NCI-H345 treated with DMSO at 0.1 percent for 48 hours (cell line): ENCODE results near the gene TOP3B.

Experiments used
- DNase-seq: peaks from one replicate; lab custom pipeline; 2025; ENCODE audit not compliant: unreplicated experiment; lab: John Stamatoyannopoulos, UW

The TOP3B gene

GRCh38 chr22:22011964-22012363 is 29.4 kb upstream of the TOP3B start:
- DNase-seq: no peak

- no peak for DNase-seq
These were observed 27.8 kb upstream of the TOP3B start for GRCh38 chr22:22010358-22010757.

GRCh38 chr22:22009661-22010060 is 27.1 kb upstream of the TOP3B start:
- no peak for DNase-seq

GRCh38 chr22:22006596-22006990 is 24.0 kb upstream of the TOP3B start:
- no peak for DNase-seq

DNA sequence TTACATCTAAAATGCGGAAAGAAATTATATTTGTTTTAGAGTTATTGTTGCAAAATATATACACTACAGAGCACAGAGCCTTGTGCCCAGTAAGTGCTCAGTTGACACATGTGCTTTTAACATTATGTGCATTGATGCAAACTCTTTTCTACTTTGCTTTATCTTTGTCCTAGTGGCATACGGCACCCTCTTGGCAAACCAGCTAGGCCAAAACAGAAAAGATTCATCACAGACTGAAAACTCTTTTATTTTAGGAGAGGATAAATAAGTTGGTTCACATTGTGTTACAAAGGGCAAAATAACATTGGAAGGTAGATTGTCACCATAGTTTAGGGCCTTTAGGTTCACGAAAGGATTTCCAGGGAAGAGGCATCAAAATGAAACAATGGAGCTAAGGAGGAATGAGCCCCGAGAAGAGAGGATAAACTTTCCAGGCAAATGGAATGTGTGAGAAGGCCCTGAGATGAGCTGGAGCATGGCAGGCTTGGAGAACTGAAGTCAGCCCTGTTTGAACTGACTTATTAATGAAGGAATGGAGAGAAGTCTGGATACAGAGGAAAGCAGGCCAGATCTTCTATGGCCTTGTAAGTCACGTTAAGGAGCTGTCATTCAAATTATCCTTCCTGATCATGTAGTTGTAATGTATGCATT is 23.5 kb upstream of the TOP3B start:
- no peak for DNase-seq

DNA sequence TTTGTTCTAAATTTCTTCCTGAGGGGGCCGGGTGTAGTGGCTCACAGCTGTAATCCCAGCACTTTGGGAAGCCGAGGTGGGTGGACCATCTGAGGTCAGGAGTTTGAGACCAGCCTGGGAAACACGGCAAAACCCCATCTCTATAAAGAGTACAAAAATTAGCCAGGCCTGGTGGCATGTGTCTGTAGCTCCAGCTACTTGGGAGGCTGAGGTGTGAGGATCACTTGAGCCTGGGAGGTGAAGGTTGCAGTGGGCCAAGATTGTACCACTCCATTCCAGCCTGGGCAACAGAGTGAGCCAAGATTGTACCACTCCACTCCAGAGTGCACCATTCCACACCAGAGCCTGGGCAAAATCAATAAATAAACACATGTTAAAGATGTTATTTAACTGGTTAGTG is 20.6 kb upstream of the TOP3B start:
- DNase-seq: no peak

GRCh38 chr22:22002526-22003055 is 20.0 kb upstream of the TOP3B start:
- DNase-seq: no peak

GRCh38 chr22:22001664-22002525 is 19.3 kb upstream of the TOP3B start:
- no peak for DNase-seq

DNA sequence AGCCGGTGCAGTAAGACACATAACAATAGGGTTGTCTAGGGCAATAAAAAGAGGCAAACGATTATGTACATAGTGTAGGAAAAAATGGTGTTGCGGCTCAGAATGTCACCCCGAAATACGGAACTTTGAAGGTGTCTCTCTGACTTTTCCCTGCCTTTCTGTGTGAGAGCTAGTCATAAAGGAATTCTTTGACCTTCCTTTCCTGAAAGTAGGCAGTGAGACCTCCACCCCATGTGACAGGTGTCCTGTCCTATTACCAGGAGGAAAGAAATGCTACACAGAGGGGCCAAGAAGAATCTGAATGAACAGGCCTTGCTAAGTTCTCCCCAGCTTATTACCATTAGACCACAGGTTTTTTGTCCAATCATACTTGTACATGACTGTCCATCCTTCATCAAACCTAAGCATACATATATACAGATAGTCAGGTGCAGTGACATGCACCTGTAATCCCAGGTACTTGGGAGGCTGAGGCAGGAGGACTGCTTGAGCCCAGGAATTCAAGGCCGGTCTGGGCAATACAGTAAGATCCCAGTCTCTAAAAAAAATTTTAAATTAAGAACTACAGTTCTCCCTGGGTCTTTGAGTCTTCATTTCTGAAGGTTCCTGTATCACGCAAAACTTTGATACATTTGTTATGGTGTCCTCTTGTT is 16.1 kb upstream of the TOP3B start:
- no peak for DNase-seq

DNA sequence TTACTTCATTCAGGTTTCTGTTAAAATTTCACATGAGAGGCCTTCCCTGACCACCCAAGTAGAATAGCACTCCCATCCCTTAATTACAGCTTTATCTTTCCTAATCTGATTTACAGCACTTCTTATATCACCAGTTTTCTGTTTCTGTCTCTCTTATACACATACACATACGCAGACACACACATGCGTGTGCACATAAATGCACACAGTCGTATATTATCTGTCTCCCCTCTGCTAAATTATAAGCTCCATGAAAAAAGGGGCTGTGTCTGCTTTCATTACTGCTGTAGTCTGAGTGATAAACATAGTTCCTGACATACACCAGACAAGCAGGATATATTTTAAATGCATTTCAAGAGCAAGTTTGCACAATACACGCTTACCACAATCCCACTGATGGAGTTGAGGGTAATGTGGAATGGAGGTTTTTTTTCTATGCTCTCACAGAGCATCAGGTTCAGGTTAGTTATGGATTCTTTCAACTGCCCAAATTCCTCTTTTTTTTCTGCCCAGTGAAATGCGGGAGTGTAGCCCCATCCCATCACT is 13.7 kb upstream of the TOP3B start:
- no peak for DNase-seq

DNA sequence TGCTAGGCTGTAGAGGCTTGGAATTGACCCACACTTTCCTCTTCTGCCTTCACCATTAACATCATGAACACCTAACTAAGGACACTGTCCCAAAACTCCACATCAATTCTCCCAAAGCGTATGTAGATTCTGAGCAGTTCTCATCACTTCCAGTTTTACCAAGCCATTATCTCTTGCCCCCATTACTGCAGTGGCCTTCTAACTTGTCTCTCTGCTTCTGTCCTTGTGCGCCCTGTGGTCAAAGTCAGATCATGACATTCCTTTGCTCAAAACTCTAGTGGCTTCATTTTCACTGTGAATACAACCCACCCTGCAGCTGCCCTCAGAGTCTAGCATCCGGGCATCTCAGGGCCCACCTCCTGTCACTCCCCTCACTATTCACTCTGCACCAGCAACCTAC is 13.1 kb upstream of the TOP3B start:
- no peak for DNase-seq

- no peak for DNase-seq
These were observed 12.4 kb upstream of the TOP3B start for GRCh38 chr22:21994881-21995444.

DNA sequence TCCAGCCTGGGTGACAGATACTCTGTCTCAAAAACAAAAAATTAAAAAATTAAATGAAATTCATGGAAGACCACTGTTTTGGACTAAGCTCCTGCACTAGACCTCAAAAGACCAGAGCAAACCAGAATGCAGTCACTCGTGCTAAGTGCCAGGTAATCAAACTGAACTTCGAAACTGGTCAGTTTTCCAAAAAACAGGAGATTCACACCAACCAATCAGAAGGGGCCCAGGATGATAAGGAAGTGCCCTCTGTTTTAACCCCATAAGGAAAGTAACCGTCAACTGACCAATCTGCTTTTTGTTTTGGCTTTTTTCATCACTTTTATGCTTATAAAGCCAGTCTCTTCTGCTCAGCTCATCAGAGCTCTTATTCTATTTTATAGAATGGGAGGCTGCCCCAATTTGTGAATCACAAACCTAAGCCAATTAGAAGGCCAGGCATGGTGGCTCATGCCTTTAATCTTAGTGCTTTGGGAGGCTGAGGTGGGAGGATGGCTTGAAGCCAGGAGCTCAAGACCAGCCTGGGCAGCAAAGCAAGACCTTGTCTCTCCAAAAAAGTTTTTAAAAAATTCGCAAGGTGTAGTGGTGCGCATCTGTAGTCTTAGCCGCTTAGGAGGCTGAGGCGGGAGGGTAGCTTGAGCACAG is 10.1 kb upstream of the TOP3B start:
- DNase-seq: no peak

GRCh38 chr22:21991774-21992173 is 9.2 kb upstream of the TOP3B start:
- no peak for DNase-seq

DNA sequence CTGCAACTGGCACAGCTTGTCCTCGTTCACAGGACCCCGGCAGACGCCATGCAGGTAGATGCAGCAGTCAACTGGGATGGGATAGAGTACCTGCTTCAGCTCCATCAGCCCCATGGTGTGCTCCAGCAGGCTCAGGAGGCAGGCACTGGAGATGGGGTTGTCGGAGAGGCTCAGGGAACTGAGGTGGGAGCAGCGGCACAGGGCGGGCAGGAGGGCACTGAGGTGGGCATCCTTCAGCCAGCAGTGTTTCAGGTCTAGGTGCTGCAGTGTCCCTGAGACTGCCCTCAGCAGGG is 8.7 kb upstream of the TOP3B start:
- DNase-seq: no peak

GRCh38 chr22:21990445-21991303 is 8.1 kb upstream of the TOP3B start:
- DNase-seq: no peak

GRCh38 chr22:21989049-21989448 is 6.5 kb upstream of the TOP3B start:
- DNase-seq: no peak

DNA sequence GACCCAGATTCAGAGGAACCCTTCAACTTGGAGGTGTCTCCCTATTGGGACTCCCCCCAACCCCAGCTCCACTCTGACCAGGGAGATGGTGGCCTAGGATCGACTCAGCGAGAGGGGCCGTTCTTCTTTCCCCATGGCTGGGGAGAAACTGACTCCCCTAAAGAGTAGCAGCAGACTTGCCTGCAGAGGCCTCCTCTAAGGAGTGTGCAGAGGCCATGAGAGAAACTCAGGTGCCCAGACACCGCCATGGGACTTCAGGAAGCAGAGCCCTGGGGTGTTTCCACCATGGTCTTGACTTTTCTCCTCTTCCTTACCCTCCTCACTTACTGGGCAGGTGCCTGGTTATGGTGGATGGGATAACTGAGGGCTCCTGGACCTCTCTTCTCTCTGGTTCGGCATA is 2.6 kb upstream of the TOP3B start:
- DNase-seq: no peak

DNA sequence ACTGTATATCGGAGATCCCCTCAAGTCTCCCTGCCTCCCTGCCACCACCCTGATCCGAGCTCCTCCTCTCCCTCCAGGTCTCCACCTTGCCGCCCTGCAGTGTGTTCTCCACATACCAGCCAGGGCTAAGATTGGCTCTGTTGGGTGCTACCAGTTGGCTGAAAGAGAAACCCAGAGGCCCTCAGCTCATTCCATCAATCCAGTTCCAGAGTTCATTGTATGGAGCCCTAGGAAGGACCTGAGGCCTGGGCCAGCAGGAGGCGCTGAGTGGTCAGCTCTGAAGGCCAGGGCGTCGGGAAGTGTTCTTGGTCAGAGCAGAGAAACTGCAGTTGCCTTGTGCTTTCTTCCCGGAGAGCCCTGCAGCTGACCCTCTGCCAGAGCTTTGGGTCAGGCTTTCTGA is 2.2 kb upstream of the TOP3B start:
- no peak for DNase-seq

DNA sequence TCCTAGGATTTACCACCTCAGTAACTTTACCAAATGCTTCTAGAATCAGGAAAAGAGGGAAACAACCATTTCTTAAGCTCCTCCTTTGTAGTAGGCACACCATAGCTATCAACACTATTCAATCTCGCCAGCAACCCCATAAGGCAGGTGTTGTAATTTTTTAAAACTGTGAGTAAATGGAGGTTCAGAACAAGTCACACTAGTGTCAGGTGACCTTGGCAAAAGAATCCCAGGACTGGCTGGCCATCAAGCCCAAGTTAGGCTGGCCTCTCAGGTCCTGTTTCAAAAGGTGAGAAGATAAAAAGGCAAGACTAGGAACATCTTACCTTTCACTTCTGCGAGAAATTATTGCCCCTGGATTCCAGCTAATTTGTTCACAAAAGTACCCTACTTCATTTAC is 713 bp downstream of the TOP3B start:
- DNase-seq: no peak
